ENCODE measurements around the gene AXIN1. TPM values are rescaled to one million over a fixed set of nuclear protein-coding genes. Genes with fewer than 3 reads are reported as not detected.

The AXIN1 gene
- total and polyA plus RNA-seq, 2 donors (not counting 3 experiments of a cell fraction or from before 2014, with no cell fraction given) = 8.3 to 21.9 TPM

GRCh38 chr16:379961-380761 lies 27.6 kb upstream of the AXIN1 start:
- H3K9me3 ChIP-seq (replicated peaks; ENCODE audit: control insufficient read depth, insufficient read depth, low read length) = no peaks in the 10 kb centered on the region
- intact Hi-C loops (cut with micrococcal nuclease) = no loop called here
- H3K9ac ChIP-seq (replicated peaks; ENCODE audit: extremely low read depth, insufficient read depth, low read length) = no peak overlapping the region
- TF ChIP-seq JUN (IDR thresholded peaks at IDR 0.05; ENCODE audit: borderline replicate concordance, insufficient read depth, insufficient read length, low read depth) = no peak
- no peak for TF ChIP-seq GATA2 (IDR thresholded peaks at IDR 0.05; ENCODE audit: insufficient read depth, insufficient read length, low read depth, low read length)
- TF ChIP-seq FOS (IDR thresholded peaks at IDR 0.05; ENCODE audit: borderline replicate concordance, insufficient read depth, low read length) = no peak
- TF ChIP-seq EZH2 (IDR thresholded peaks at IDR 0.05; ENCODE audit: borderline replicate concordance, low read depth, low read length, severe bottlenecking) = no peak
- no peak for TF ChIP-seq POLR2AphosphoS5 (IDR thresholded peaks at IDR 0.05; ENCODE audit: insufficient read depth, low read depth, low read length)
- TF ChIP-seq, protein P1, sequence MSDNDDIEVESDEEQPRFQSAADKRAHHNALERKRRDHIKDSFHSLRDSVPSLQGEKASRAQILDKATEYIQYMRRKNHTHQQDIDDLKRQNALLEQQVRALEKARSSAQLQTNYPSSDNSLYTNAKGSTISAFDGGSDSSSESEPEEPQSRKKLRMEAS (IDR thresholded peaks at IDR 0.05; ENCODE audit: insufficient read depth, insufficient read length) = no peak
- no peak for TF ChIP-seq MYC (IDR thresholded peaks at IDR 0.05; ENCODE audit: low read depth, low read length)
- TF ChIP-seq, protein P2, sequence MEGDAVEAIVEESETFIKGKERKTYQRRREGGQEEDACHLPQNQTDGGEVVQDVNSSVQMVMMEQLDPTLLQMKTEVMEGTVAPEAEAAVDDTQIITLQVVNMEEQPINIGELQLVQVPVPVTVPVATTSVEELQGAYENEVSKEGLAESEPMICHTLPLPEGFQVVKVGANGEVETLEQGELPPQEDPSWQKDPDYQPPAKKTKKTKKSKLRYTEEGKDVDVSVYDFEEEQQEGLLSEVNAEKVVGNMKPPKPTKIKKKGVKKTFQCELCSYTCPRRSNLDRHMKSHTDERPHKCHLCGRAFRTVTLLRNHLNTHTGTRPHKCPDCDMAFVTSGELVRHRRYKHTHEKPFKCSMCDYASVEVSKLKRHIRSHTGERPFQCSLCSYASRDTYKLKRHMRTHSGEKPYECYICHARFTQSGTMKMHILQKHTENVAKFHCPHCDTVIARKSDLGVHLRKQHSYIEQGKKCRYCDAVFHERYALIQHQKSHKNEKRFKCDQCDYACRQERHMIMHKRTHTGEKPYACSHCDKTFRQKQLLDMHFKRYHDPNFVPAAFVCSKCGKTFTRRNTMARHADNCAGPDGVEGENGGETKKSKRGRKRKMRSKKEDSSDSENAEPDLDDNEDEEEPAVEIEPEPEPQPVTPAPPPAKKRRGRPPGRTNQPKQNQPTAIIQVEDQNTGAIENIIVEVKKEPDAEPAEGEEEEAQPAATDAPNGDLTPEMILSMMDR (IDR thresholded peaks at IDR 0.05; ENCODE audit: extremely low read depth in 1 of 2, insufficient read depth in 1 of 2, low read depth in 1 of 2, low read length in 2 of 2) = no peak
- no peak for TF ChIP-seq POLR2A (IDR thresholded peaks at IDR 0.05; ENCODE audit: low read depth, low read length)
- H3K79me2 ChIP-seq (ENCODE audit: control insufficient read depth, insufficient read depth, low read length) = peaks cover 26% of the 10 kb centered on the region
- DNase-seq (ENCODE audit: low read depth, low spot score) (no peak), FAIRE-seq (no peak)
- H2AFZ ChIP-seq (ENCODE audit: low read depth, low read length) = no peak overlapping the region
- dilution Hi-C loops (cut with MboI; ENCODE audit: extremely low pct_ligation_motif_present, low sequenced_read_pairs) = no loop called here
- H4K20me1 ChIP-seq (replicated peaks; ENCODE audit: control insufficient read depth, extremely low read depth, insufficient read depth, low read length) = no peaks in the 10 kb centered on the region
- H3K4me1 ChIP-seq (ENCODE audit: control insufficient read depth, extremely low read depth, insufficient read depth, low read length) = peaks cover 20% of the 10 kb centered on the region
- H3K4me2 ChIP-seq (ENCODE audit: insufficient read depth, low read length) = peak overlapping the region; percentile 47
- no peaks in the 10 kb centered on the region for H3K9me1 ChIP-seq (replicated peaks; ENCODE audit: control insufficient read depth, extremely low read depth, insufficient read depth, low read length)
- CTCF ChIA-PET = interaction anchor here (1.2 to 2.5 kb wide), 3 partner anchors 10 to 108 kb away, joined by 4 to 7 read pairs (median 4); partner anchors contain the start of gene MRPL28
- H3K4me3 ChIP-seq (replicated peaks in 1 of 3; ENCODE audit: insufficient read depth in 1 of 3, low read depth in 1 of 3, low read length in 3 of 3) = peak overlapping the region in 1 of 3 experiments; percentile 93
- H3K27ac ChIP-seq (ENCODE audit: insufficient read depth, low read depth, low read length) = no peak overlapping the region
- peaks cover 0 to 18% of the 10 kb centered on the region in 2 experiments for H3K36me3 ChIP-seq (ENCODE audit: control insufficient read depth in 2 of 2, extremely low read depth in 1 of 2, insufficient read depth in 2 of 2, low read length in 2 of 2)
- BruUV-seq (replicated peaks) = no TSS peak
- POLR2A ChIA-PET = no interaction called here
- no peaks in the 10 kb centered on the region for H3K27me3 ChIP-seq (ENCODE audit: control insufficient read depth in 2 of 2, insufficient read depth in 2 of 2, low read length in 2 of 2)

All from endothelial cell of umbilical vein (primary cell).